Measurements from ENCODE around the gene RMDN3. TPM values are rescaled to one million over a fixed set of nuclear protein-coding genes. Genes with fewer than 3 reads are reported as not detected.

RMDN3 gene
- total and polyA plus RNA-seq, 9 of the 15 experiments (the other 6 are each of a cell fraction or from before 2014, with no cell fraction given) = 8.1 to 38.2 (median 25.9) TPM

- TF ChIP-seq TEAD1 (CRISPR knock-in tag; IDR thresholded peaks at IDR 0.05) (peak in 1 of 2 experiments; percentile 79; a peak in 1 of 4 replicates), GATAD2A (IDR thresholded peaks at IDR 0.05) (peak; percentile 9; the same call in 1 of the 2 replicates), NFIX (CRISPR knock-in tag; IDR thresholded peaks at IDR 0.05; ENCODE audit: low read depth) (peak; percentile 94), GTF3C2 (IDR thresholded peaks at IDR 0.05; ENCODE audit: borderline replicate concordance, extremely low read depth, insufficient read length) (no peak), AFF1 (IDR thresholded peaks at IDR 0.05; ENCODE audit: low read depth in 1 of 2, partially characterized antibody in 2 of 2) (no peak), EP400 (IDR thresholded peaks at IDR 0.05) (peak; percentile 75), NFYB (IDR thresholded peaks at IDR 0.05; ENCODE audit: extremely low read depth, insufficient read length) (peak; percentile 49), MAFG (tag; conservative IDR thresholded peaks at IDR 0.05) (0 out of 2 replicates have a peak, but pooled peaks have one; percentile 6), ELF1 (tag; IDR thresholded peaks at IDR 0.05) (no peak), STAT6 (CRISPR knock-in tag; IDR thresholded peaks at IDR 0.05) (no peak), TEAD4 (IDR thresholded peaks at IDR 0.05; ENCODE audit: low read length) (peak; percentile 43), TEAD4 (CRISPR knock-in tag; IDR thresholded peaks at IDR 0.05; ENCODE audit: borderline replicate concordance) (peak; percentile 93; the same call in 1 of the 2 replicates), E2F1 (CRISPR knock-in tag; IDR thresholded peaks at IDR 0.05) (peak; percentile 91)
These were observed 8.1 kb upstream of the RMDN3 start (continued) for GRCh38 chr15:40762919-40763800.

Measured in K562 (cell line).